T-helper 1 cell treated with Interleukin-12 subunit alpha and Interleukin-12 subunit beta and Interleukin-4 antibody, amounts not matched to agents 30 μg/mL and 1 μg/mL, for 36 hours (primary cell): Measurements from ENCODE around the gene LYSET.
A peak's percentile ranks its signal among the peaks of the same experiment; 100 is the strongest.
"Not testable (repeated sequence)": the region's sequence is repeated elsewhere in the genome, so short reads cannot be mapped to it uniquely, and the experiment has no call there.

Experiments
- H3K27ac Mint-ChIP-seq: one replicate; pipeline ENCODE4 v1.8.0; 2021; ENCODE audit warnings: mild to moderate bottlenecking, mixed read lengths
- H3K27me3 Mint-ChIP-seq: one replicate; pipeline ENCODE4 v1.8.0; 2021; ENCODE audit warnings: low read depth, mixed read lengths
- H3K36me3 Mint-ChIP-seq: one replicate; pipeline ENCODE4 v1.8.0; 2021; ENCODE audit warnings: low read depth, mixed read lengths
- H3K4me1 Mint-ChIP-seq: one replicate; pipeline ENCODE4 v1.8.0; 2021; ENCODE audit warnings: low read depth, mixed read lengths
- H3K4me3 Mint-ChIP-seq: one replicate; pipeline ENCODE4 v1.8.0; 2021; ENCODE audit warnings: mild to moderate bottlenecking, moderate library complexity, mixed read lengths
- H3K9me3 Mint-ChIP-seq: one replicate; pipeline ENCODE4 v1.8.0; 2021; ENCODE audit warnings: mixed read lengths

Gene LYSET, protein sequence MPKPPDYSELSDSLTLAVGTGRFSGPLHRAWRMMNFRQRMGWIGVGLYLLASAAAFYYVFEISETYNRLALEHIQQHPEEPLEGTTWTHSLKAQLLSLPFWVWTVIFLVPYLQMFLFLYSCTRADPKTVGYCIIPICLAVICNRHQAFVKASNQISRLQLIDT

DNA sequence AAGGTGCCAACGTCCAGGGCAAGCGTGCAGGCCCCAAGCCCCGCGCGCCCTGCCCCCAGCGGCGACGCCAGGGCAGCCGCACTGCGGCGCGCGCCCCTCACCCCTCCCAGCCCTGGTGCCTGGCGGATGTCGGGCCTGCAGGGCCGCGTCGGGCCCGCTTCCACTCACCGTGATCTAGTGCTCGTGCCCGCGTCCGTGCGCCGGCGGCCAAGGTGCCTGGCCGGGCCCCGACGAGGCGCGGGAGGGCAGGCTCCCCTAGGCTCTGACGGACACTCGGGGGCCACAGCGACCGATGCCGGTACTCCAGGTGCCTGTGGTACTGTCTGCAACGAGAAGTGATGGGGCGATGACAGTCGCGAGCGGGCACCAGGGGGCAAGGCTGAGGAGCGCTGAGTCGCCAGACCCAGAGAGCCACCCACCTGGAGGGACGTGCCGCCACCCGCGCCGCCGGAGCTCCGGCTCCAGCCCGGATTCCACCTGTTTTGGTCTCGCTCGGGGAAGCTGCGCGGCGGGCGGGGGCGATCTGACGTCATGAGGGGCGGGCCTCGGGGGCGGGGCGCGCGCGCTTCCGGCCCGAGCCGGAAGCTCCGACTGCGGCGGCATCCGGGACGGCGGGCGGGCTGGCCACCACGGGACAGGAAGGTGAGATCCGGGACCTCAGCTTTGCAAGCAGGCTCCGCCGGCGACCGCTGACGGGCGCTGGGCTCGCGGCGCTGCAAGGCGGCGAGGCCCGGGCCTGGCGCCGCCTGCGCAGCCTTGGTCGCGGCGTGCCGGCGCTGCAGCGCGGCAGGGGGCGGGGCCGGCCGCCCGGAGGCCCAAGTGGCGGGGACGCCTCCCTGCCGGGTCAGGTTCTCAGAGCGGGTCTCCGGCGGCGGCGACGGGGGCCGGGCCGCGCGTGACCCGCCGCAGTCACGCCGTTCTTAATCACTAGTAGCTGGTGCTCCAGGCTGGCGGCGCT is at the start of gene LYSET, which contains the start of gene MOAP1:
TSS of gene LYSET (plus strand) at position 927 of the 958 bp plus-strand sequence. CDS start 89 bp downstream, outside the sequence.
TSS of gene MOAP1 (minus strand) at position 507 of the 958 bp plus-strand sequence. CDS start 655 bp downstream, outside the sequence.
- H3K9me3 Mint-ChIP-seq, result no peaks in the 10 kb centered on the region
- H3K27ac Mint-ChIP-seq, result peak within 1 kb of the TSS; percentile 94
- H3K4me3 Mint-ChIP-seq, result peak within 1 kb of the TSS; percentile 94
- H3K4me1 Mint-ChIP-seq, result peaks cover 18% of the 10 kb centered on the region
- H3K36me3 Mint-ChIP-seq, result peaks cover 8% of the 10 kb centered on the region
- no peaks in the 10 kb centered on the region for H3K27me3 Mint-ChIP-seq

DNA sequence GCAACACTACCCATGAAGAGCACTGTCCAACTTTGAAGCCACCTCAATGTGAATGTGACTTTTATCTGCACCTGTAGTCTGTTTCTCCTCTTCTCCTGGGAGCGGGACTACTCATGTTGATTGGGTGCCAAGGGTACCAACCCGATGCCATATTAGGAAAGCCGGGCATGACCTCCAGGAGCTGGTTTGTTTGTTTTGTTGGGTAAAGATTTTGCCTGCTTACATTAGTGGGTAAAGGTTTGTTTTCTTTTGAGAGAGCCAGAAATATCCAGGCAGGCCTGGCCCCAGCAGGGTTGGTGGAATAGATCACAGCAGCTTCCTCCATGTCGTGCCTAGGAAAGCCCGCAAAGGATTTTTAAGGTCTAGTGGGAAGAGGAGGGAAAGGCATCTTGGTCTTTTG is 49.7 kb upstream of the LYSET start:
- H3K27ac Mint-ChIP-seq, result no peak overlapping the region

GRCh38 chr14:93136009-93136408 is 49.1 kb upstream of the LYSET start:
- H3K4me1 Mint-ChIP-seq, result peaks cover 2% of the 10 kb centered on the region

More for the DNA sequence above, 49.7 kb upstream of the LYSET start:
- no peak overlapping the region for H3K4me3 Mint-ChIP-seq
- no peaks in the 10 kb centered on the region for H3K27me3 Mint-ChIP-seq
- no peaks in the 10 kb centered on the region for H3K36me3 Mint-ChIP-seq
- H3K4me1 Mint-ChIP-seq, result peaks cover 2% of the 10 kb centered on the region
- H3K9me3 Mint-ChIP-seq, result no peaks in the 10 kb centered on the region

DNA sequence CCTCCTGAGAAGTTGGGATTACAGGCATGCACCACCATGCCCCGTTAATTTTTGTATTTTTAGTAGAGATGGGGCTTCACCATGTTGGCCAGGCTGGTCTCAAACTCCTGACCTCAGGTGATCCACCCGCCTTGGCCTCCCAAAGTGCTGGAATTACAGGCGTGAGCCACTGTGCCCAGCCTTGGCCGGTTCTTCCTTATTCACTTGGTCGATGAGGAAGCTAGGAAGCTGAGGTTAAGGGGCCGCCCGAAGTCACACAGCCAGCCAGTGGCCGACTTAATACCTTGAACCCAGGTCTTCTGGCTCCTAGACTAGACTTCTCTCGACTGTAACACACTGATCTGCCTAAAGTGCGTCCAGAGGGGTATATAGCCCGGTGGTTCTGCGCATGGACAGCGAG is 48.6 kb upstream of the LYSET start:
- not testable (repeated sequence) for H3K27ac Mint-ChIP-seq, H3K9me3 Mint-ChIP-seq, H3K36me3 Mint-ChIP-seq, H3K4me3 Mint-ChIP-seq, H3K4me1 Mint-ChIP-seq, H3K27me3 Mint-ChIP-seq

More at GRCh38 chr14:93136009-93136408, 49.1 kb upstream of the LYSET start:
- Mint-ChIP-seq H3K9me3 (no peaks in the 10 kb centered on the region), H3K36me3 (no peaks in the 10 kb centered on the region), H3K27ac (no peak overlapping the region), H3K27me3 (no peaks in the 10 kb centered on the region), H3K4me3 (no peak overlapping the region)

GRCh38 chr14:93137864-93138263 is 47.3 kb upstream of the LYSET start:
- Mint-ChIP-seq H3K27ac (no peak overlapping the region), H3K36me3 (no peaks in the 10 kb centered on the region), H3K27me3 (no peaks in the 10 kb centered on the region), H3K4me3 (no peak overlapping the region), H3K9me3 (no peaks in the 10 kb centered on the region), H3K4me1 (peaks cover 2% of the 10 kb centered on the region)

GRCh38 chr14:93142854-93143652 is 42.1 kb upstream of the LYSET start:
- Mint-ChIP-seq H3K4me3 (no peak overlapping the region), H3K27ac (no peak overlapping the region), H3K36me3 (no peaks in the 10 kb centered on the region), H3K27me3 (no peaks in the 10 kb centered on the region), H3K4me1 (peaks cover 2% of the 10 kb centered on the region), H3K9me3 (no peaks in the 10 kb centered on the region)

DNA sequence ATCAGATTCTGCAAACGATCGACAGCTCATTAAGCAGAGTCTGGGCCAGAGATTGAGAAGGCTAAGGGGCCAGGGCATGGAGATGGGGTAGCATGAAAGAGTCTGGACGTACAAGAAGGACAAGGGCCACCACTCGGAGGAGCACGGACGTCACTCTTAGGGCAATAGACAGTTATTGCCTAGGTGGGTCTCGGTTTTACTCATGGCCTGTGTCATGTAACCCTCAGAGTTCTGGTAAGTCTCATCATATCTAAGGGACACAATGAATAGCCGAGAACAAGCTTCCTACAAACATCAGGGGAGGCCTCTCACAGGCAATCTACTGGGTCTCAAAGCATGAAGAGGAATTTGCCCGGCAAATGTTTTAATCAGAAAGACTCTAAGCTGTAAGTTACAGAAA is 39.0 kb upstream of the LYSET start:
- peaks cover 3% of the 10 kb centered on the region for H3K4me1 Mint-ChIP-seq
- peaks cover 4% of the 10 kb centered on the region for H3K27me3 Mint-ChIP-seq
- no peak overlapping the region for H3K4me3 Mint-ChIP-seq
- H3K27ac Mint-ChIP-seq, result no peak overlapping the region
- no peaks in the 10 kb centered on the region for H3K9me3 Mint-ChIP-seq
- no peaks in the 10 kb centered on the region for H3K36me3 Mint-ChIP-seq

DNA sequence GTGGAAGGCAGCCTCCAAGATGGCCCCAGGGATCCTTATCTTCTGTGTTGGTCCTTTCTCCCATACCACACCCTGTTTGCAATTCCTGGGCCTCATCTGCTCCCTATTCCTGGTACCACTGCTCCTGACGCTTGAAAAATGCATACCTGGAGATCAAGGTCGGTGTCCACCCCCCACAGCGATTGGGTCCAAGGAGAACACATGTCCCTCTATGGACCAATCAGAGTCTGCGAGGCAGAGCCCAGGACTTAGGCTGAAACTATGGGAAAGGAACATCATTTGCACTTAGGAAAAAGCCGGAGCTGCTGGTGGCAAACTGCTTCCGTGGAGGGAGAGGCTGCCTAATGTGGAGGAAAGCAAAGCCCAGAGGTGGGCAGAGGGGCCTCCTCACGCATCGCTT is 36.1 kb upstream of the LYSET start:
- Mint-ChIP-seq H3K4me3 (no peak overlapping the region), H3K36me3 (no peaks in the 10 kb centered on the region), H3K4me1 (peaks cover 3% of the 10 kb centered on the region), H3K27ac (no peak overlapping the region), H3K9me3 (no peaks in the 10 kb centered on the region), H3K27me3 (peaks cover 4% of the 10 kb centered on the region)

DNA sequence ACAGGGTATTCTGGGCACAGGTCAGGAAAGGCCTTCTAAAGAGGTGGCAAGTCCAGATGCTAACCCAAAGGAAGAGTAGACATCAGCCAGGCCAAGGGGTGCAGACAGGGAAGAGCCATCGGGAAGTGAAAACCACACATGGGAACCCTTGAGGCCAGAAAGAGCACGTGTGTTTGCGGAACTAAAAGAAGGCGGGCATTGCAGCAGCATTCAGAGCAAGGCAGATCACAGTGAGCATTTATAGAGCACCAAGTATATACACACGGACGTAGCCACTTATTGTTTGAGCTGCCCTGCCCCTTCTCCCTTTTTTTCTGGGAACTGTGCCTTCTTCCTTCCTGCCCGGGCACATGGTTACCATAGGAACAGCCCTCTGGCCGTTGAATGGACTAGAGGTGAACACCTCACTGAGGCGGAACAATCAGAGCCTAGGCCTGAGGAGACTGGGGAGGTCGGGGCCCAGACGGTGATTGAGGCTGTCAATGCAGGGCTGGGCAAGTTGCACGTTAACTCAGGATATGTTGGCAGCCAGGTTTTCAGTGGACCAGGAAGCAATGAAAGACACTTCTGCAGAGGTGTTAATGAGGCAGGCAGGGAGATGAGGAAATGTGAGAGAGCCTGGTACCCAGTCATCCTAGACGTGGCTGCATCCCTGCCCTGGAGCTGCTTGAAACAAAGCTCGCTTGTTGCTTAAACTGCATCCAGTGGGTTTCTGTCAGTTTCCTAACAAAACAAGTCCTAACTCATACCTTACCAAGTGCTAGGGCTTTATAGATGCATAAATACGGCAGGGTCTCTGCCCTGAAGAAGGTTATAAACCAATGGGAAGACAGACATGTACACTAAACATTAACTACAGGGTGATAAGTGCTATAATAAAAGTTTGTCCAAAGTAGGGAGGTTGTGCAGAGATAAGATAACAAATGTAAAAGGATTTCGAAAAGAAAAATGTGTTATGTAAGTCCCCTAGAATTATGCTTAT is 34.6 kb upstream of the LYSET start:
- no peaks in the 10 kb centered on the region for H3K9me3 Mint-ChIP-seq
- no peak overlapping the region for H3K4me3 Mint-ChIP-seq
- H3K27me3 Mint-ChIP-seq, result peaks cover 4% of the 10 kb centered on the region
- no peak overlapping the region for H3K27ac Mint-ChIP-seq
- no peaks in the 10 kb centered on the region for H3K36me3 Mint-ChIP-seq
- peaks cover 3% of the 10 kb centered on the region for H3K4me1 Mint-ChIP-seq

- H3K4me3 Mint-ChIP-seq, result no peak overlapping the region
These were observed 32.0 kb upstream of the LYSET start for GRCh38 chr14:93153121-93153520.

DNA sequence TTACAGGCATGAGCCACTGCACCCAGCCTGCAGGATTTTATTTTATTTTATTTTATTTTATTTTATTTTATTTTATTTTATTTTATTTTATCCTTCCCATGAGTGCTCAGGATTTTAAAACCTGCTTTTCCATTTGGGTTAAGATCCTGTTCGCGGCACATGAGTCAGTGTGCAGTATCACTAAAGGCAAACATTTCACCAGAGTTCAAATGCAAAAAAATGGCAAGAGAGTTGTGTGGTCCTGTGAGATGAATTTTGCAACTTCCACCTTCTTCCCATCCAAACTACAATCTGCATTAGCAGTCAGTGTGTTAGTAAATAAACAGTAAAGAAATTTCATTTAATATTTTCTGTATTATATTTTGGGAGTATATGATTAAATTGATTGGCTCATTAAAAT is 29.4 kb upstream of the LYSET start:
- Mint-ChIP-seq H3K27me3 (no peaks in the 10 kb centered on the region), H3K9me3 (no peaks in the 10 kb centered on the region), H3K4me1 (no peaks in the 10 kb centered on the region), H3K36me3 (no peaks in the 10 kb centered on the region), H3K27ac (no peak overlapping the region), H3K4me3 (no peak overlapping the region)

More at GRCh38 chr14:93153121-93153520, 32.0 kb upstream of the LYSET start:
- H3K9me3 Mint-ChIP-seq, result no peaks in the 10 kb centered on the region
- H3K4me1 Mint-ChIP-seq, result peaks cover 3% of the 10 kb centered on the region
- H3K27me3 Mint-ChIP-seq, result peaks cover 4% of the 10 kb centered on the region
- H3K27ac Mint-ChIP-seq, result no peak overlapping the region
- H3K36me3 Mint-ChIP-seq, result no peaks in the 10 kb centered on the region

GRCh38 chr14:93156693-93157369 is 28.3 kb upstream of the LYSET start:
- no peaks in the 10 kb centered on the region for H3K36me3 Mint-ChIP-seq
- no peaks in the 10 kb centered on the region for H3K9me3 Mint-ChIP-seq
- H3K4me1 Mint-ChIP-seq, result no peaks in the 10 kb centered on the region
- no peak overlapping the region for H3K4me3 Mint-ChIP-seq
- H3K27ac Mint-ChIP-seq, result no peak overlapping the region
- H3K27me3 Mint-ChIP-seq, result no peaks in the 10 kb centered on the region

DNA sequence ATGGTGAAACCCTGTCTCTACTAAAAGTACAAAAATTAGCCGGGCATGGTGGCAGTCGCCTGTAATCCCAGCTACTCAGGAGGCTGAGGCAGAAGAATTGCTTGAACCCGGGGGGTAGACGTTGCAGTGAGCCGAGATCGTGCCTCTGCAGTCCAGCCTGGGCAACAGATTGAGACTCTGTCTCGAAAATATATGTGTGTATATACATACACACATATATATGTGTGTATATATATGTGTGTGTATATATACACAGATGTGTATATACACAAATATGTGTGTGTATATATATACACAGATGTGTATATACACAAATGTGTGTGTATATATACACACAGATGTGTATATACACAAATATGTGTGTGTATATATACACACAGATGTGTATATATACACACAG is 26.8 kb upstream of the LYSET start:
- not testable (repeated sequence) for H3K27me3 Mint-ChIP-seq, H3K4me1 Mint-ChIP-seq, H3K9me3 Mint-ChIP-seq, H3K4me3 Mint-ChIP-seq, H3K27ac Mint-ChIP-seq, H3K36me3 Mint-ChIP-seq
